Endothelial cell of umbilical vein (primary cell): ENCODE results near the gene NCOA6. TPM values are rescaled to one million over a fixed set of nuclear protein-coding genes. Genes with fewer than 3 reads are reported as not detected.

ENCODE experiments used
- BruUV-seq: library from RNA; stranded (reverse); fragments of 400-500 nt; replicated peaks from 2 replicates; lab custom pipeline; 2021; lab: Mats Ljungman, UMichigan
- CTCF ChIA-PET: fragments of 300-600, 350-600 bp; sonication (Branson Sonifier 250); formaldehyde crosslinking; loops from one replicate; lab custom pipeline; 2021; ENCODE audit warnings: antibody characterized with exemption, inconsistent platforms; lab: Charles Lee
- POLR2A ChIA-PET: fragments of 300-600, 350-600 bp; sonication (Branson Sonifier 250); formaldehyde crosslinking; loops from one replicate; lab custom pipeline; 2021; ENCODE audit warnings: antibody characterized with exemption, inconsistent platforms; lab: Charles Lee
- DNase-seq: peaks from one replicate; pipeline ENCODE4 v3.0.0-alpha.2; 2011; ENCODE audit warnings: low read depth, low spot score
- FAIRE-seq: peaks from 2 replicates; lab custom pipeline; 2011; peaks lifted over from hg19 to GRCh38; lab: Jason Lieb, UNC
- H2AFZ ChIP-seq: 2 replicates; pipeline ENCODE4 v1.6.0; 2012; ENCODE audit warnings: low read depth, low read length, control low read depth, inconsistent platforms
- H3K27ac ChIP-seq: 2 replicates; pipeline ENCODE4 v1.5.1; 2011; ENCODE audit warnings: low read depth, mild to moderate bottlenecking, control low read depth, low read length, moderate library complexity; ENCODE audit not compliant: insufficient read depth
- H3K27me3 ChIP-seq, 2 experiments: 2 replicates each; pipeline versions ENCODE4 v1.6.0 to v1.6.1; 2011; ENCODE audit warnings: low read length in 2 of 2, mixed read lengths in 1 of 2; ENCODE audit not compliant: control insufficient read depth in 2 of 2, insufficient read depth in 2 of 2
- H3K36me3 ChIP-seq, 2 experiments: 2 replicates in 1 of 2; 3 replicates in 1 of 2; pipeline ENCODE4 v1.5.1; 2011; ENCODE audit warnings: low read length in 2 of 2, mild to moderate bottlenecking in 1 of 2, moderate library complexity in 1 of 2; ENCODE audit not compliant: control insufficient read depth in 2 of 2, insufficient read depth in 2 of 2; ENCODE audit errors: extremely low read depth in 1 of 2
- H3K4me1 ChIP-seq: 3 replicates; pipeline ENCODE4 v1.5.1; 2011; ENCODE audit warnings: mild to moderate bottlenecking, low read length; ENCODE audit not compliant: control insufficient read depth, insufficient read depth; ENCODE audit errors: extremely low read depth
- H3K4me2 ChIP-seq: 2 replicates; pipeline ENCODE4 v1.6.1; 2011; ENCODE audit warnings: low read length, control low read depth, mixed read lengths; ENCODE audit not compliant: insufficient read depth
- H3K4me3 ChIP-seq, 3 experiments: fragments of 200-600 bp in 1 of 3; sonication (generic), shearing (Covaris generic) in 1 of 3; replicated peaks in 1 of 3; 2 replicates each; pipeline ENCODE4 v1.5.1; 2011 to 2016; ENCODE audit warnings: control low read depth in 3 of 3, low read length in 3 of 3, mild to moderate bottlenecking in 2 of 3, inconsistent platforms in 1 of 3, low read depth in 1 of 3, moderate library complexity in 1 of 3; ENCODE audit not compliant: insufficient read depth in 1 of 3
- H3K79me2 ChIP-seq: 2 replicates; pipeline ENCODE4 v1.6.0; 2012; ENCODE audit warnings: low read length, inconsistent platforms; ENCODE audit not compliant: control insufficient read depth, insufficient read depth
- H3K9ac ChIP-seq: replicated peaks from 2 replicates; pipeline ENCODE3; 2011; ENCODE audit warnings: low read length, control low read depth; ENCODE audit not compliant: insufficient read depth; ENCODE audit errors: extremely low read depth
- H3K9me1 ChIP-seq: replicated peaks from 3 replicates; pipeline ENCODE4 v1.6.0; 2011; ENCODE audit warnings: mild to moderate bottlenecking, low read length; ENCODE audit not compliant: control insufficient read depth, insufficient read depth; ENCODE audit errors: extremely low read depth
- H3K9me3 ChIP-seq: replicated peaks from 2 replicates; pipeline ENCODE4 v1.5.1; 2012; ENCODE audit warnings: low read length, inconsistent platforms; ENCODE audit not compliant: control insufficient read depth, insufficient read depth
- H4K20me1 ChIP-seq: replicated peaks from 2 replicates; pipeline ENCODE3; 2011; ENCODE audit warnings: mild to moderate bottlenecking, low read length; ENCODE audit not compliant: control insufficient read depth, insufficient read depth; ENCODE audit errors: extremely low read depth
- EZH2 ChIP-seq: IDR thresholded peaks from 2 replicates; pipeline ENCODE4 v1.6.1; 2012; ENCODE audit warnings: borderline replicate concordance, low read depth, mild to moderate bottlenecking, moderate library complexity, low read length, inconsistent platforms; ENCODE audit not compliant: severe bottlenecking
- FOS ChIP-seq: IDR thresholded peaks from 2 replicates; pipeline ENCODE4 v1.6.1; 2011; ENCODE audit warnings: mild to moderate bottlenecking, low read length, moderate library complexity, borderline replicate concordance; ENCODE audit not compliant: insufficient read depth
- GATA2 ChIP-seq: IDR thresholded peaks from 2 replicates; pipeline ENCODE4 v1.7.0; 2011; ENCODE audit warnings: low read depth, mild to moderate bottlenecking, moderate library complexity, mixed read lengths, low read length; ENCODE audit not compliant: insufficient read length, insufficient read depth
- JUN ChIP-seq: IDR thresholded peaks from 2 replicates; pipeline ENCODE4 v1.6.1; 2011; ENCODE audit warnings: borderline replicate concordance, low read depth; ENCODE audit not compliant: insufficient read length, insufficient read depth
- MAX ChIP-seq: IDR thresholded peaks from 2 replicates; pipeline ENCODE4 v1.6.1; 2011; ENCODE audit not compliant: insufficient read depth, insufficient read length
- MYC ChIP-seq: IDR thresholded peaks from one replicate; pipeline ENCODE4 v1.6.1; 2011; ENCODE audit warnings: mild to moderate bottlenecking, low read depth, low read length
- POLR2A ChIP-seq: IDR thresholded peaks from 2 replicates; pipeline ENCODE4 v1.6.1; 2012; ENCODE audit warnings: low read depth, mild to moderate bottlenecking, control low read depth, low read length
- POLR2AphosphoS5 ChIP-seq: IDR thresholded peaks from 2 replicates; pipeline ENCODE4 v1.6.1; 2012; ENCODE audit warnings: low read depth, mild to moderate bottlenecking, control low read depth, low read length, moderate library complexity; ENCODE audit not compliant: insufficient read depth
- dilution Hi-C: fragments of 300-500 bp; cut with MboI; formaldehyde crosslinking; loops from one replicate; pipeline ENCODE4 v1.15.0; 2019; ENCODE audit warnings: low sequenced_read_pairs; ENCODE audit not compliant: extremely low pct_ligation_motif_present
- intact Hi-C: fragments of 100-400 bp; cut with micrococcal nuclease; formaldehyde crosslinking; loops from one replicate; pipeline ENCODE4 v1.10.0; 2022
- polyA plus RNA-seq, 4 experiments: library from polyadenylated mRNA; depleted of rRNA in 3 of 4; stranded (reverse) in 3 of 4; unstranded in 1 of 4; fragments of >200 nt; gene quantifications; 2 replicates each; pipeline versions ENCODE4 v1.2.1 to v1.2.3, GENCODE V29; 2011 to 2012; ENCODE audit warnings: missing spikeins in 1 of 4
- total RNA-seq: library from RNA; stranded (reverse); gene quantifications from 2 replicates; pipeline ENCODE4 v1.2.3, GENCODE V29; 2021
- TF ChIP-seq, protein P1 (sequence below), 2 donors: IDR thresholded peaks; 1 replicate in 1 of 2; 2 replicates in 1 of 2; pipeline ENCODE4 v1.5.1; 2011; ENCODE audit warnings: low read length in 2 of 2, mild to moderate bottlenecking in 2 of 2, moderate library complexity in 2 of 2, control low read depth in 1 of 2, inconsistent platforms in 1 of 2, low read depth in 1 of 2; ENCODE audit not compliant: insufficient read depth in 1 of 2; ENCODE audit errors: extremely low read depth in 1 of 2

The NCOA6 gene
- total and polyA plus RNA-seq, 2 donors (not counting 3 experiments of a cell fraction or from before 2014, with no cell fraction given), result 16.9 to 26.7 TPM

GRCh38 chr20:34848597-34848996 is 23.1 kb upstream of the NCOA6 start:
- H4K20me1 ChIP-seq, result no peaks in the 10 kb centered on the region
- ChIA-PET CTCF (no interaction called here), POLR2A (no interaction called here)
- no peak overlapping the region for H3K4me3 ChIP-seq
- no peaks in the 10 kb centered on the region for H3K9me3 ChIP-seq
- FAIRE-seq, result no peak
- BruUV-seq, result no TSS peak
- no peaks in the 10 kb centered on the region for H3K9me1 ChIP-seq
- H3K4me1 ChIP-seq, result no peaks in the 10 kb centered on the region
- dilution Hi-C loops, result loop anchor here (25.0 kb wide), 1 partner anchor 414 kb away; no protein-coding TSS in a partner anchor
- no peak overlapping the region for H3K9ac ChIP-seq
- H3K36me3 ChIP-seq, result no peaks in the 10 kb centered on the region
- DNase-seq, result no peak
- H3K4me2 ChIP-seq, result no peak overlapping the region
- H3K27ac ChIP-seq, result no peak overlapping the region
- TF ChIP-seq POLR2A (no peak), JUN (no peak), POLR2AphosphoS5 (no peak), GATA2 (no peak), MAX (no peak), FOS (no peak), EZH2 (no peak), MYC (no peak)
- TF ChIP-seq, protein P1, sequence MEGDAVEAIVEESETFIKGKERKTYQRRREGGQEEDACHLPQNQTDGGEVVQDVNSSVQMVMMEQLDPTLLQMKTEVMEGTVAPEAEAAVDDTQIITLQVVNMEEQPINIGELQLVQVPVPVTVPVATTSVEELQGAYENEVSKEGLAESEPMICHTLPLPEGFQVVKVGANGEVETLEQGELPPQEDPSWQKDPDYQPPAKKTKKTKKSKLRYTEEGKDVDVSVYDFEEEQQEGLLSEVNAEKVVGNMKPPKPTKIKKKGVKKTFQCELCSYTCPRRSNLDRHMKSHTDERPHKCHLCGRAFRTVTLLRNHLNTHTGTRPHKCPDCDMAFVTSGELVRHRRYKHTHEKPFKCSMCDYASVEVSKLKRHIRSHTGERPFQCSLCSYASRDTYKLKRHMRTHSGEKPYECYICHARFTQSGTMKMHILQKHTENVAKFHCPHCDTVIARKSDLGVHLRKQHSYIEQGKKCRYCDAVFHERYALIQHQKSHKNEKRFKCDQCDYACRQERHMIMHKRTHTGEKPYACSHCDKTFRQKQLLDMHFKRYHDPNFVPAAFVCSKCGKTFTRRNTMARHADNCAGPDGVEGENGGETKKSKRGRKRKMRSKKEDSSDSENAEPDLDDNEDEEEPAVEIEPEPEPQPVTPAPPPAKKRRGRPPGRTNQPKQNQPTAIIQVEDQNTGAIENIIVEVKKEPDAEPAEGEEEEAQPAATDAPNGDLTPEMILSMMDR (IDR thresholded peaks at IDR 0.05; ENCODE audit: extremely low read depth in 1 of 2, insufficient read depth in 1 of 2, low read depth in 1 of 2, low read length in 2 of 2), result no peak
- peaks cover 0 to 2% of the 10 kb centered on the region in 2 experiments for H3K27me3 ChIP-seq
- intact Hi-C loops, result no loop called here
- no peaks in the 10 kb centered on the region for H3K79me2 ChIP-seq
- H2AFZ ChIP-seq, result no peak overlapping the region
